GM12891 (cell line): Measurements from ENCODE around the gene MSRB3.

Source experiments
- POLR2A ChIP-seq: IDR thresholded peaks from 2 replicates; pipeline ENCODE4 v1.6.1; 2011; ENCODE audit warnings: low read depth, low read length, control low read depth
- POLR2AphosphoS5 ChIP-seq: IDR thresholded peaks from 2 replicates; pipeline ENCODE4 v1.6.1; 2011; ENCODE audit warnings: low read depth, low read length, control low read depth

GRCh38 chr12:65257986-65258385, 20.5 kb upstream of the MSRB3 start:
- no peak for TF ChIP-seq POLR2A
- no peak for TF ChIP-seq POLR2AphosphoS5
